Measurements from ENCODE around the gene PABPN1.
"Not testable (repeated sequence)": the region's sequence is repeated elsewhere in the genome, so short reads cannot be mapped to it uniquely, and the experiment has no call there.

The PABPN1 gene

GRCh38 chr14:23320584-23321571, at the start of gene PABPN1:
Gene PABPN1 (plus strand): TSS chr14:23321457. CDS start chr14:23321470, 13 bp downstream.
- DNase-seq, result peak; percentile 99

GRCh38 chr14:23275412-23275811, 45.8 kb upstream of the PABPN1 start:
- no peak for DNase-seq

- DNase-seq, result no peak
Observed at GRCh38 chr14:23277189-23277588, 44.1 kb upstream of the PABPN1 start.

GRCh38 chr14:23277928-23278327, 43.3 kb upstream of the PABPN1 start:
- not testable (repeated sequence) for DNase-seq

GRCh38 chr14:23281247-23281646, 40.0 kb upstream of the PABPN1 start:
- DNase-seq, result no peak

GRCh38 chr14:23284654-23285529, 36.4 kb upstream of the PABPN1 start:
- no peak for DNase-seq

- DNase-seq, result no peak
Observed at GRCh38 chr14:23285530-23286019, 35.7 kb upstream of the PABPN1 start.

GRCh38 chr14:23286020-23286901, 35.0 kb upstream of the PABPN1 start, which contains the start of gene HOMEZ:
Gene HOMEZ (minus strand): TSS chr14:23286132. CDS start chr14:23285952, 180 bp downstream.
- peak; percentile 98 for DNase-seq

GRCh38 chr14:23286902-23287479, 34.3 kb upstream of the PABPN1 start:
- DNase-seq, result no peak

- DNase-seq, result peak; percentile 8
Observed at GRCh38 chr14:23294734-23295561, 26.3 kb upstream of the PABPN1 start.

GRCh38 chr14:23296012-23296777, 25.1 kb upstream of the PABPN1 start:
- DNase-seq, result no peak

- DNase-seq, result no peak
Observed at GRCh38 chr14:23297096-23297495, 24.2 kb upstream of the PABPN1 start.

GRCh38 chr14:23297611-23298277, 23.5 kb upstream of the PABPN1 start:
- no peak for DNase-seq

- no peak for DNase-seq
Observed at GRCh38 chr14:23299211-23299957, 21.9 kb upstream of the PABPN1 start.

GRCh38 chr14:23299986-23300686, 21.1 kb upstream of the PABPN1 start:
- no peak for DNase-seq

GRCh38 chr14:23300687-23301223, 20.5 kb upstream of the PABPN1 start:
- DNase-seq, result peak; percentile 36

- DNase-seq, result peak; percentile 99
Observed at GRCh38 chr14:23301288-23301968, 19.8 kb upstream of the PABPN1 start.

Measured in NCI-H526 treated with DMSO at 0.1 percent for 48 hours (cell line).